Gastrocnemius medialis (tissue), 4 donors: Measurements from ENCODE around the gene S100A16. TPM values are rescaled to one million over a fixed set of nuclear protein-coding genes. Genes with fewer than 3 reads are reported as not detected.

Source experiments
- ATAC-seq, 2 donors: fragments of 150-250 bp; one replicate each; pipeline ENCODE4 v1.9.1; 2016
- DNase-seq, 2 donors: peaks; one replicate each; pipeline ENCODE4 v3.0.0-alpha.2; 2019
- H3K27ac ChIP-seq, 4 donors: fragments of 200-600 bp; sonication (generic); 1 replicate in 1 of 4; 2 replicates in 3 of 4; pipeline ENCODE4 v1.5.1; 2016 to 2018; ENCODE audit warnings: mild to moderate bottlenecking in 2 of 4, moderate library complexity in 1 of 4
- H3K27me3 ChIP-seq, 3 donors: fragments of 200-600 bp; sonication (generic) in 2 of 3; 1 replicate in 1 of 3; 2 replicates in 2 of 3; pipeline versions ENCODE4 v1.5.1 to v1.6.0; 2016 to 2019; ENCODE audit warnings: mild to moderate bottlenecking in 1 of 3, moderate library complexity in 1 of 3
- H3K36me3 ChIP-seq, 2 donors: fragments of 200-600 bp; sonication (generic) in 1 of 2; one replicate each; pipeline ENCODE4 v1.5.1; 2017 to 2018
- H3K4me1 ChIP-seq, 2 donors: fragments of 200-600 bp; sonication (generic) in 1 of 2; one replicate each; pipeline ENCODE4 v1.5.1; 2016 to 2017; ENCODE audit warnings: mild to moderate bottlenecking in 2 of 2
- H3K4me3 ChIP-seq, 4 donors: fragments of 200-600 bp; sonication (generic) in 3 of 4; 1 replicate in 1 of 4; 2 replicates in 3 of 4; pipeline ENCODE4 v1.5.1; 2016 to 2019; ENCODE audit warnings: mild to moderate bottlenecking in 2 of 4
- H3K9me3 ChIP-seq, 3 donors: fragments of 200-600 bp; sonication (generic) in 2 of 3; 1 replicate in 1 of 3; 2 replicates in 2 of 3; pipeline ENCODE4 v1.5.1; 2016 to 2019
- POLR2A ChIP-seq, 2 donors: fragments of 450-650 bp; IDR thresholded peaks; one replicate each; pipeline ENCODE4 v1.6.1; 2017; ENCODE audit warnings: antibody characterized with exemption in 2 of 2, mild to moderate bottlenecking in 2 of 2, moderate library complexity in 2 of 2
- in situ Hi-C, 4 donors: fragments of 200-750 bp; cut with MboI; loops; one replicate each; pipeline versions ENCODE4 v1.15.0 to v1.8.0; 2017; ENCODE audit warnings: low sequenced_read_pairs in 4 of 4
- intact Hi-C: fragments of 100-400 bp; cut with DNase I; formaldehyde crosslinking; loops from one replicate; pipeline ENCODE4 v1.15.1; 2023; ENCODE audit warnings: low total_unique reads
- total RNA-seq, 4 donors: library from RNA; depleted of rRNA; stranded (reverse); fragments of >200 nt; gene quantifications; one replicate each; pipeline versions ENCODE4 v1.1.0 to v1.2.3, GENCODE V29; 2016
- TF ChIP-seq, protein P1 (sequence below), 5 experiments: fragments of 450-650 bp in 3 of 5; fragments of 200-600 bp in 2 of 5; sonication (generic) in 2 of 5; IDR thresholded peaks in 4 of 5; conservative IDR thresholded peaks in 1 of 5; 1 replicate in 4 of 5; 2 replicates in 1 of 5; pipeline ENCODE4 v1.5.1; 2016 to 2019; ENCODE audit warnings: antibody characterized with exemption in 5 of 5, mild to moderate bottlenecking in 3 of 5, moderate library complexity in 3 of 5

The S100A16 gene
- total RNA-seq, 4 donors from 2014 or later, result 21.5 to 52.1 (median 40.7) TPM

GRCh38 chr1:153573351-153573750 lies 39.6 kb downstream of the S100A16 start:
- Histone ChIP-seq H3K4me1 (peaks cover 7 to 19% of the 10 kb centered on the region in 2 donors), H3K4me3 (no peak overlapping the region), H3K9me3 (no peaks in the 10 kb centered on the region), H3K27ac (peak overlapping the region; percentile 59 to 77 (median 67)), H3K36me3 (no peaks in the 10 kb centered on the region), H3K27me3 (peaks cover 0 to 4% (median 0%) of the 10 kb centered on the region in 3 donors)
- DNase-seq (no peak), ATAC-seq (no peak)
- TF ChIP-seq, protein P1, sequence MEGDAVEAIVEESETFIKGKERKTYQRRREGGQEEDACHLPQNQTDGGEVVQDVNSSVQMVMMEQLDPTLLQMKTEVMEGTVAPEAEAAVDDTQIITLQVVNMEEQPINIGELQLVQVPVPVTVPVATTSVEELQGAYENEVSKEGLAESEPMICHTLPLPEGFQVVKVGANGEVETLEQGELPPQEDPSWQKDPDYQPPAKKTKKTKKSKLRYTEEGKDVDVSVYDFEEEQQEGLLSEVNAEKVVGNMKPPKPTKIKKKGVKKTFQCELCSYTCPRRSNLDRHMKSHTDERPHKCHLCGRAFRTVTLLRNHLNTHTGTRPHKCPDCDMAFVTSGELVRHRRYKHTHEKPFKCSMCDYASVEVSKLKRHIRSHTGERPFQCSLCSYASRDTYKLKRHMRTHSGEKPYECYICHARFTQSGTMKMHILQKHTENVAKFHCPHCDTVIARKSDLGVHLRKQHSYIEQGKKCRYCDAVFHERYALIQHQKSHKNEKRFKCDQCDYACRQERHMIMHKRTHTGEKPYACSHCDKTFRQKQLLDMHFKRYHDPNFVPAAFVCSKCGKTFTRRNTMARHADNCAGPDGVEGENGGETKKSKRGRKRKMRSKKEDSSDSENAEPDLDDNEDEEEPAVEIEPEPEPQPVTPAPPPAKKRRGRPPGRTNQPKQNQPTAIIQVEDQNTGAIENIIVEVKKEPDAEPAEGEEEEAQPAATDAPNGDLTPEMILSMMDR (IDR thresholded peaks at IDR 0.05 in 4 of 5, conservative IDR thresholded peaks at IDR 0.05 in 1 of 5), result no peak
- TF ChIP-seq POLR2A (IDR thresholded peaks at IDR 0.05), result no peak
- intact Hi-C loops (no loop called here), in situ Hi-C loops (no loop called here)

- ATAC-seq, result peak; percentile 83 to 86
- intact Hi-C loops (loop anchor here (1.0 kb wide), 2 partner anchors 46 to 177 kb away; no protein-coding TSS in a partner anchor), in situ Hi-C loops (no loop called here)
Observed at GRCh38 chr1:153572569-153573015, 40.3 kb downstream of the S100A16 start.

GRCh38 chr1:153571706-153572105 lies 41.2 kb downstream of the S100A16 start:
- no peak for TF ChIP-seq POLR2A (IDR thresholded peaks at IDR 0.05)
- TF ChIP-seq, protein P1 (IDR thresholded peaks at IDR 0.05 in 4 of 5, conservative IDR thresholded peaks at IDR 0.05 in 1 of 5), result no peak
- DNase-seq, result no peak
- Histone ChIP-seq H3K36me3 (no peaks in the 10 kb centered on the region), H3K27ac (peak overlapping the region in 2 of 4 donors; percentile 70 to 77), H3K9me3 (no peaks in the 10 kb centered on the region), H3K27me3 (no peaks in the 10 kb centered on the region), H3K4me1 (peaks cover 23 to 36% of the 10 kb centered on the region in 2 donors), H3K4me3 (no peak overlapping the region)
- ATAC-seq, result no peak
- intact Hi-C loops (loop anchor here (1.0 kb wide), 2 partner anchors 47 to 178 kb away; no protein-coding TSS in a partner anchor), in situ Hi-C loops (no loop called here)

More at GRCh38 chr1:153572569-153573015, 40.3 kb downstream of the S100A16 start:
- peaks cover 14 to 27% of the 10 kb centered on the region in 2 donors for H3K4me1 ChIP-seq
- no peaks in the 10 kb centered on the region for H3K9me3 ChIP-seq
- no peaks in the 10 kb centered on the region for H3K27me3 ChIP-seq
- H3K36me3 ChIP-seq, result no peaks in the 10 kb centered on the region
- no peak overlapping the region for H3K4me3 ChIP-seq
- TF ChIP-seq, protein P1 (IDR thresholded peaks at IDR 0.05 in 4 of 5, conservative IDR thresholded peaks at IDR 0.05 in 1 of 5), result peak; percentile 78 to 90 (median 84)
- TF ChIP-seq POLR2A (IDR thresholded peaks at IDR 0.05), result no peak
- peak; percentile 80 to 88 for DNase-seq
- peak overlapping the region; percentile 59 to 77 (median 67) for H3K27ac ChIP-seq

GRCh38 chr1:153570874-153571273 lies 42.1 kb downstream of the S100A16 start:
- no peak overlapping the region for H3K4me3 ChIP-seq
- no peak overlapping the region for H3K27ac ChIP-seq
- ATAC-seq (no peak), DNase-seq (no peak)
- TF ChIP-seq, protein P1 (IDR thresholded peaks at IDR 0.05 in 4 of 5, conservative IDR thresholded peaks at IDR 0.05 in 1 of 5), result no peak
- TF ChIP-seq POLR2A (IDR thresholded peaks at IDR 0.05), result no peak
- no peaks in the 10 kb centered on the region for H3K27me3 ChIP-seq
- H3K4me1 ChIP-seq, result peaks cover 29 to 44% of the 10 kb centered on the region in 2 donors
- in situ Hi-C loops, result no loop called here
- no peaks in the 10 kb centered on the region for H3K36me3 ChIP-seq
- intact Hi-C loops, result no loop called here
- H3K9me3 ChIP-seq, result no peaks in the 10 kb centered on the region
